Esophagus muscularis mucosa (tissue), 4 donors: Measurements from ENCODE around the gene PPAT. TPM values are rescaled to one million over a fixed set of nuclear protein-coding genes. Genes with fewer than 3 reads are reported as not detected.

Source experiments
- DNase-seq: peaks from one replicate; pipeline ENCODE4 v3.0.0-alpha.2; 2017; ENCODE audit errors: extremely low spot score
- H3K27ac ChIP-seq, 4 donors: fragments of 200-600 bp; sonication (generic); replicated peaks in 1 of 4; 1 replicate in 3 of 4; 2 replicates in 1 of 4; pipeline ENCODE4 v1.5.1; 2016 to 2019; ENCODE audit warnings: mild to moderate bottlenecking in 1 of 4
- H3K27me3 ChIP-seq, 4 donors: fragments of 200-600 bp; sonication (generic); one replicate each; pipeline versions ENCODE4 v1.5.1 to v1.6.0; 2016 to 2019
- H3K36me3 ChIP-seq, 4 donors: fragments of 200-600 bp; sonication (generic); one replicate each; pipeline ENCODE4 v1.5.1; 2016 to 2019
- H3K4me1 ChIP-seq, 4 donors: fragments of 200-600 bp; sonication (generic); one replicate each; pipeline ENCODE4 v1.5.1; 2016 to 2019
- H3K4me3 ChIP-seq, 4 donors: fragments of 200-600 bp; sonication (generic); 1 replicate in 2 of 4; 2 replicates in 2 of 4; pipeline ENCODE4 v1.5.1; 2016 to 2019; ENCODE audit warnings: mild to moderate bottlenecking in 4 of 4, moderate library complexity in 1 of 4
- H3K9me3 ChIP-seq, 4 donors: fragments of 200-600 bp; sonication (generic); 1 replicate in 3 of 4; 2 replicates in 1 of 4; pipeline ENCODE4 v1.5.1; 2016 to 2019
- CTCF ChIP-seq, 3 experiments: fragments of 200-600 bp in 2 of 3; fragments of 450-650 bp in 1 of 3; sonication (generic) in 2 of 3; IDR thresholded peaks; one replicate each; pipeline ENCODE4 v1.5.1; 2017 to 2019; ENCODE audit warnings: antibody characterized with exemption in 3 of 3, mild to moderate bottlenecking in 2 of 3, moderate library complexity in 1 of 3
- EP300 ChIP-seq: sonication (generic); formaldehyde crosslinking; IDR thresholded peaks from one replicate; pipeline ENCODE4 v1.6.1; 2017; ENCODE audit warnings: antibody characterized with exemption
- POLR2A ChIP-seq: fragments of 450-650 bp; IDR thresholded peaks from one replicate; pipeline ENCODE4 v1.6.1; 2017; ENCODE audit warnings: antibody characterized with exemption, moderate library complexity, mild to moderate bottlenecking, low read depth
- POLR2AphosphoS5 ChIP-seq, 2 donors: sonication (generic); formaldehyde crosslinking; IDR thresholded peaks; one replicate each; pipeline ENCODE4 v1.6.1; 2017; ENCODE audit warnings: antibody characterized with exemption in 2 of 2
- WGBS: methylation state at CpG from one replicate; pipeline ENCODE4 v1.1.5; 2018; 5-methylcytosine and 5-hydroxymethylcytosine counted together
- intact Hi-C: fragments of 100-400 bp; cut with DNase I; formaldehyde crosslinking; loops from one replicate; pipeline ENCODE4 v1.15.1; 2023
- total RNA-seq, 4 donors: library from RNA; depleted of rRNA; stranded (reverse); fragments of >200 nt; gene quantifications; one replicate each; pipeline versions ENCODE4 v1.1.0 to v1.2.1, GENCODE V29; 2016

PPAT gene
- total RNA-seq, 4 donors from 2014 or later: 1.7 to 5.1 (median 3.0) TPM

DNA sequence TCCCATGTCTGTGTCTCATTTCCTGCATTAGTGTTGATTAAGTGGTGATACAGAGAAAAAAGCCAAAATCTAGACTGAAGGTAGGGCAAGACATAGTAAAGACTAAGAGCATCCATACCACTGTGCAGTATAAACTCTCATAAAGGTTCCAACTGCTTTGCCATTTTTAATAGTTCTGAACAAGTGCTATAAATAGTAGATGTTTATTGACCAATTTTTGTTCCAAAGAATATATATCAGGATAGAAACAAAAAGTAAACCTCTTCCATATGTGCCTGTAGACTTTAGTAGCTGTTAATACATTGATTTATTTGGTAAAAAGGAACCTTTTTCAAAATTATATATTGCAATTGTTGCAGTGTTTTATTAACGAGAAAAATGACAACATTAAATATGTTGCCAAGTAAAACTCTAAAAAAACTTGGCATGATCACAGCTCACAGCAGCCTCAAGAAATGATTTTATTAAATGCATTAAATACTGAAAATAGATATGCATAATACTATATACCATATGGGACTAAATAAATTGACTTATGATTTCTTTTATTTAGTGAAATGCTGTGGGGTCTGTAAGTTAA lies 25.8 kb downstream of the PPAT start:
- no peak for DNase-seq
- TF ChIP-seq EP300: no peak
- TF ChIP-seq CTCF (IDR thresholded peaks at IDR 0.05): no peak
- TF ChIP-seq POLR2A: no peak
- no peak for TF ChIP-seq POLR2AphosphoS5 (IDR thresholded peaks at IDR 0.05)
- WGBS: 8% methylated on average over 1 of the region's 1 CpG
- Histone ChIP-seq H3K4me3 (peak overlapping the region in 2 of 4 donors; percentile 39 to 41), H3K4me1 (peaks cover 10 to 21% (median 16%) of the 10 kb centered on the region in 4 donors), H3K27me3 (no peaks in the 10 kb centered on the region), H3K36me3 (peaks cover 0 to 10% (median 2%) of the 10 kb centered on the region in 4 donors), H3K27ac (peak overlapping the region in 2 of 4 donors; percentile 35 to 55), H3K9me3 (no peaks in the 10 kb centered on the region)
- intact Hi-C loops: no loop called here

DNA sequence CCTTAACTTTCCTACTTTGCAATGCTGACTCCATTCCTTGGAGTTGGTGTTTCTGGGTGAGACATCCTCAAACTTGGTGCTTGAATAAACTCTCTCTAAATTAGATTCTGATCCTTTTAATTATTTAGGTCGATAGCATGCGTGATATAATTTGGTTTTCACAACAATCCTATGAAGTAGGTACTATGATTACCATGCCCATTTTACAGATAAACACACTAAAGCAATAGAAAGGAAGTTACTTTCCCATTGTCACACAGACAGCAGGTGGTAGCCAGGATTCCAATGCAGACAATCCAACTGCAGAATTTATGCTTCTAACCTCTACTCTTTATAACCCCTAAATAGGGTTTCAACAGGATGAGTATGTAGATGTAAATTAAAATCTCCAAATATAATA lies 26.4 kb downstream of the PPAT start:
- H3K27ac ChIP-seq: no peak overlapping the region
- WGBS: 91% methylated on average over 2 of the region's 2 CpGs

DNA sequence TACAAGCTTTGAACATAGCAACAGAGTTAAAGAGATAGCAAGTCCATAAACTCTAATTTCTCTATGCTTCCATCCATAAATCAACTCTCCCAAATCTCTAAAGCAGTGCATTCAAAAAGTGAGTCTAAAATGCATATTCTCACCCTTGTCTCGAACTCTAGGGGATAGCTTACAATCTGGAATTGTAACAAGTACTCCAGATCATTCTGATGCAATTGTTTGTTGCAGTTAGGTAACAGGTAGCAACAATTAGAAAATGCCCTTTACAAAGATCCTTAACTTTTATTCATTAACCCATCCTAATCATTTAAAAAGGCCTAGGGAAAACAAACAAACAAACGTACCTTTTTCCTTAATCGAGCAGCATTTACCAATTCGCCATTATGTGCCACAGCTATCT lies 29.3 kb downstream of the PPAT start:
- Histone ChIP-seq H3K4me3 (no peak overlapping the region), H3K9me3 (no peaks in the 10 kb centered on the region), H3K4me1 (peaks cover 10 to 18% (median 16%) of the 10 kb centered on the region in 4 donors), H3K27ac (no peak overlapping the region), H3K27me3 (no peaks in the 10 kb centered on the region), H3K36me3 (peaks cover 0 to 15% (median 2%) of the 10 kb centered on the region in 4 donors)
- TF ChIP-seq EP300 (no peak), POLR2A (no peak), POLR2AphosphoS5 (IDR thresholded peaks at IDR 0.05) (no peak), CTCF (IDR thresholded peaks at IDR 0.05) (no peak)
- 93% methylated on average over 4 of the region's 4 CpGs for WGBS
- intact Hi-C loops: no loop called here
- DNase-seq: no peak

More for the DNA sequence above, 26.4 kb downstream of the PPAT start:
- DNase-seq: no peak
- Histone ChIP-seq H3K9me3 (no peaks in the 10 kb centered on the region), H3K36me3 (peaks cover 0 to 10% (median 2%) of the 10 kb centered on the region in 4 donors), H3K4me1 (peaks cover 10 to 21% (median 16%) of the 10 kb centered on the region in 4 donors), H3K27me3 (no peaks in the 10 kb centered on the region), H3K4me3 (no peak overlapping the region)
- intact Hi-C loops: no loop called here
- TF ChIP-seq CTCF (IDR thresholded peaks at IDR 0.05) (no peak), EP300 (no peak), POLR2A (no peak)

DNA sequence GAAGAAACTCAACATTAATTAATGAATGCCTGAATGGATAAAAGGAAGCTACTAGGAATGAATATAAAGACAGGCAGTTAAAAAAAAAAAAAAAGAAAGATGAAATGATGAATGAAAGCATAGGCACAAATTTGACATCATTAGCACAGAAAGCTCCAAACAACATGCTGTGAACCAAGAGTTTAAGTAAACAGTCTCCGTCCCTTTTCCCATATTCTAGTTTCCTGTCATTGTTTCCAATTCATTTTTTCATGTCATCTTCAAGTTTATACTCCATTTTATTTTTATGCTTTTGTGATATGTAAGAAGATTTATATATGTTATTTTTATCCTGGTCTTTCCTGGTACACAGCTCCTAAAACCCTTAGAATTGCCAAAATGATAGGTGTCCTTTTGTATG lies 30.4 kb downstream of the PPAT start:
- Histone ChIP-seq H3K27me3 (no peaks in the 10 kb centered on the region), H3K27ac (no peak overlapping the region), H3K36me3 (peaks cover 0 to 26% (median 6%) of the 10 kb centered on the region in 4 donors), H3K4me3 (no peak overlapping the region), H3K9me3 (no peaks in the 10 kb centered on the region), H3K4me1 (peaks cover 8 to 11% (median 9%) of the 10 kb centered on the region in 4 donors)
- DNase-seq: no peak
- intact Hi-C loops: no loop called here
- 85% methylated on average over 1 of the region's 1 CpG for WGBS
- TF ChIP-seq POLR2AphosphoS5 (IDR thresholded peaks at IDR 0.05) (no peak), POLR2A (no peak), EP300 (no peak), CTCF (IDR thresholded peaks at IDR 0.05) (no peak)

- intact Hi-C loops: no loop called here
- Histone ChIP-seq H3K27ac (no peak overlapping the region), H3K36me3 (peaks cover 0 to 30% (median 8%) of the 10 kb centered on the region in 4 donors), H3K9me3 (no peaks in the 10 kb centered on the region), H3K27me3 (no peaks in the 10 kb centered on the region), H3K4me3 (no peak overlapping the region), H3K4me1 (no peaks in the 10 kb centered on the region)
- 87% methylated on average over 6 of the region's 6 CpGs for WGBS
- DNase-seq: no peak
- TF ChIP-seq CTCF (IDR thresholded peaks at IDR 0.05) (no peak), POLR2AphosphoS5 (IDR thresholded peaks at IDR 0.05) (no peak), POLR2A (no peak), EP300 (no peak)
These were observed 34.9 kb downstream of the PPAT start for GRCh38 chr4:56400560-56400959.
